H9 (cell line): ENCODE results near the gene ZNF319. TPM values are rescaled to one million over a fixed set of nuclear protein-coding genes. Genes with fewer than 3 reads are reported as not detected.
A peak's percentile ranks its signal among the peaks of the same experiment; 100 is the strongest.

Experiments
- DNase-seq: peaks from one replicate; pipeline ENCODE4 v3.0.0-alpha.2; 2017
- H2AFZ ChIP-seq: one replicate; pipeline ENCODE4 v1.6.1; 2013; ENCODE audit warnings: mild to moderate bottlenecking, low read length, control low read depth, moderate library complexity
- H2AK5ac ChIP-seq: 2 replicates; pipeline ENCODE4 v1.6.1; 2013; ENCODE audit warnings: low read length, control low read depth, mixed read lengths; ENCODE audit not compliant: insufficient read length
- H2BK120ac ChIP-seq: one replicate; pipeline ENCODE4 v1.6.1; 2013; ENCODE audit warnings: low read depth, mild to moderate bottlenecking, low read length, control low read depth, inconsistent platforms; ENCODE audit not compliant: poor library complexity, severe bottlenecking
- H2BK12ac ChIP-seq: 2 replicates; pipeline ENCODE4 v1.6.1; 2013; ENCODE audit warnings: low read length, control low read depth, mixed read lengths, low read depth; ENCODE audit not compliant: insufficient read length
- H2BK15ac ChIP-seq: 2 replicates; pipeline ENCODE4 v1.6.1; 2013; ENCODE audit warnings: low read depth, low read length, control low read depth
- H2BK20ac ChIP-seq: one replicate; pipeline ENCODE4 v1.6.1; 2013; ENCODE audit warnings: low read depth, mild to moderate bottlenecking, low read length, control low read depth, inconsistent platforms; ENCODE audit not compliant: poor library complexity, severe bottlenecking
- H2BK5ac ChIP-seq: 2 replicates; pipeline ENCODE4 v1.6.1; 2013; ENCODE audit warnings: low read length, control low read depth, mixed read lengths; ENCODE audit not compliant: insufficient read length
- H3K14ac ChIP-seq: 2 replicates; pipeline ENCODE4 v1.6.1; 2013; ENCODE audit warnings: low read length, control low read depth; ENCODE audit not compliant: insufficient read depth
- H3K18ac ChIP-seq: 2 replicates; pipeline ENCODE4 v1.6.1; 2013; ENCODE audit warnings: low read depth, mild to moderate bottlenecking, mixed read lengths, low read length, control low read depth; ENCODE audit not compliant: insufficient read length
- H3K23ac ChIP-seq: 2 replicates; pipeline ENCODE4 v1.6.1; 2013; ENCODE audit warnings: low read length, control low read depth, mixed read lengths, low read depth; ENCODE audit not compliant: insufficient read length
- H3K23me2 ChIP-seq: 2 replicates; pipeline ENCODE4 v1.6.1; 2013; ENCODE audit warnings: low read depth, mild to moderate bottlenecking, mixed read lengths, low read length, control low read depth; ENCODE audit not compliant: insufficient read length, poor library complexity, severe bottlenecking
- H3K27ac ChIP-seq: 2 replicates; pipeline ENCODE4 v1.5.1; 2013; ENCODE audit warnings: low read length, control low read depth, mixed read lengths, low read depth; ENCODE audit not compliant: insufficient read length
- H3K27me3 ChIP-seq: 2 replicates; pipeline ENCODE4 v1.6.1; 2013; ENCODE audit warnings: low read length, control low read depth, inconsistent platforms; ENCODE audit not compliant: insufficient read depth
- H3K4ac ChIP-seq: 2 replicates; pipeline ENCODE4 v1.6.1; 2013; ENCODE audit warnings: low read depth, mild to moderate bottlenecking, control low read depth, inconsistent platforms, low read length, moderate library complexity
- H3K4me1 ChIP-seq: 2 replicates; pipeline ENCODE4 v1.6.1; 2013; ENCODE audit warnings: low read length, control low read depth, inconsistent platforms; ENCODE audit not compliant: insufficient read depth
- H3K4me2 ChIP-seq: 2 replicates; pipeline ENCODE4 v1.6.1; 2013; ENCODE audit warnings: low read length, control low read depth, mixed read lengths; ENCODE audit not compliant: insufficient read length, insufficient read depth
- H3K56ac ChIP-seq: 2 replicates; pipeline ENCODE4 v1.6.1; 2013; ENCODE audit warnings: low read depth, mild to moderate bottlenecking, mixed read lengths, low read length, control low read depth; ENCODE audit not compliant: insufficient read length
- H3K79me1 ChIP-seq: 2 replicates; pipeline ENCODE4 v1.6.1; 2013; ENCODE audit warnings: low read depth, mild to moderate bottlenecking, moderate library complexity, low read length, control low read depth, inconsistent platforms; ENCODE audit not compliant: insufficient read depth, poor library complexity, severe bottlenecking
- H3K79me2 ChIP-seq: 2 replicates; pipeline ENCODE4 v1.6.1; 2013; ENCODE audit warnings: low read length, control low read depth, inconsistent platforms; ENCODE audit not compliant: insufficient read depth
- H3K9ac ChIP-seq: 2 replicates; pipeline ENCODE4 v1.6.1; 2013; ENCODE audit warnings: low read length, control low read depth, mixed read lengths; ENCODE audit not compliant: insufficient read length; ENCODE audit errors: extremely low read depth
- H3K9me3 ChIP-seq: one replicate; pipeline ENCODE4 v1.6.1; 2013; ENCODE audit warnings: low read depth, low read length, inconsistent platforms; ENCODE audit not compliant: control insufficient read depth
- H3T11ph ChIP-seq: one replicate; pipeline ENCODE4 v1.6.1; 2013; ENCODE audit warnings: mild to moderate bottlenecking, low read length, control low read depth, inconsistent platforms
- H4K20me1 ChIP-seq: one replicate; pipeline ENCODE4 v1.6.1; 2013; ENCODE audit not compliant: control insufficient read depth, insufficient read length, insufficient read depth
- H4K5ac ChIP-seq: 2 replicates; pipeline ENCODE4 v1.6.1; 2013; ENCODE audit warnings: low read depth, mild to moderate bottlenecking, mixed read lengths, low read length, control low read depth; ENCODE audit not compliant: insufficient read length
- H4K8ac ChIP-seq: replicated peaks from 2 replicates; pipeline ENCODE4 v1.6.1; 2013; ENCODE audit warnings: low read length, control low read depth, mixed read lengths, low read depth; ENCODE audit not compliant: insufficient read length
- H4K91ac ChIP-seq: 2 replicates; pipeline ENCODE4 v1.6.1; 2013; ENCODE audit warnings: low read depth, mild to moderate bottlenecking, moderate library complexity, mixed read lengths, low read length, control low read depth; ENCODE audit not compliant: insufficient read length
- H3K27ac Mint-ChIP-seq, 3 experiments: 2 replicates in 2 of 3; 3 replicates in 1 of 3; pipeline ENCODE4 v1.8.0; 2020 to 2021; ENCODE audit warnings: mixed read lengths in 3 of 3, mild to moderate bottlenecking in 1 of 3, moderate library complexity in 1 of 3
- H3K27me3 Mint-ChIP-seq: 2 replicates; pipeline ENCODE4 v1.8.0; 2021; ENCODE audit warnings: low read depth, mild to moderate bottlenecking, moderate library complexity, mixed read lengths
- H3K36me3 Mint-ChIP-seq, 3 experiments: 2 replicates in 2 of 3; 3 replicates in 1 of 3; pipeline ENCODE4 v1.8.0; 2020 to 2021; ENCODE audit warnings: low read depth in 3 of 3, mixed read lengths in 3 of 3; ENCODE audit not compliant: insufficient read depth in 1 of 3
- H3K4me1 Mint-ChIP-seq, 2 experiments: 2 replicates each; pipeline ENCODE4 v1.8.0; 2020; ENCODE audit warnings: mixed read lengths in 2 of 2
- H3K4me3 Mint-ChIP-seq, 2 experiments: 2 replicates in 1 of 2; 3 replicates in 1 of 2; pipeline ENCODE4 v1.8.0; 2020 to 2021; ENCODE audit warnings: mild to moderate bottlenecking in 2 of 2, mixed read lengths in 2 of 2, moderate library complexity in 1 of 2
- H3K9me3 Mint-ChIP-seq, 2 experiments: 2 replicates in 1 of 2; 3 replicates in 1 of 2; pipeline ENCODE4 v1.8.0; 2020; ENCODE audit warnings: mild to moderate bottlenecking in 2 of 2, mixed read lengths in 2 of 2, moderate library complexity in 1 of 2
- CTCF ChIP-seq: fragments of 200-600 bp; sonication (generic); conservative IDR thresholded peaks from 3 replicates; pipeline ENCODE4 v1.8.0; 2021; ENCODE audit warnings: antibody characterized with exemption, mild to moderate bottlenecking
- WGBS: extraction: QIAGEN DNeasy Blood & Tissue Kit; methylation state at CpG from one replicate; pipeline ENCODE4 v1.1.7; 2013; ENCODE audit warnings: missing lambda C conversion rate, low lambda C conversion rate, mixed read lengths; ENCODE audit not compliant: insufficient read length; ENCODE audit errors: extremely low coverage; 5-methylcytosine and 5-hydroxymethylcytosine counted together
- total RNA-seq: library from RNA; stranded (reverse); gene quantifications from 2 replicates; pipeline ENCODE4 v1.2.1, GENCODE V29; 2021

ZNF319 gene
- total RNA-seq, 1 experiment from 2014 or later: 5.6 TPM

GRCh38 chr16:57959121-57959520 is 41.4 kb downstream of the ZNF319 start:
- H3K79me1 ChIP-seq: no peaks in the 10 kb centered on the region
- no peak overlapping the region for H2AFZ ChIP-seq
- no peak overlapping the region for H3T11ph ChIP-seq
- no peak overlapping the region for H3K56ac ChIP-seq
- H3K23ac ChIP-seq: no peak overlapping the region
- no peak overlapping the region for H2BK5ac ChIP-seq
- no peaks in the 10 kb centered on the region for H3K9me3 ChIP-seq
- no peak overlapping the region for H2BK120ac ChIP-seq
- H3K23me2 ChIP-seq: no peaks in the 10 kb centered on the region
- H3K27me3 ChIP-seq: no peaks in the 10 kb centered on the region
- H2AK5ac ChIP-seq: no peak overlapping the region
- no peak overlapping the region for H3K4ac ChIP-seq
- H3K4me2 ChIP-seq: no peak overlapping the region
- H3K18ac ChIP-seq: no peak overlapping the region
- H3K79me2 ChIP-seq: no peaks in the 10 kb centered on the region
- Mint-ChIP-seq H3K9me3 (no peaks in the 10 kb centered on the region), H3K36me3 (no peaks in the 10 kb centered on the region), H3K4me3 (no peak overlapping the region), H3K27ac (peak overlapping the region in 1 of 3 experiments; percentile 89; a peak in 2 of 7 replicates), H3K27me3 (no peaks in the 10 kb centered on the region; the same call in 1 of the 2 replicates), H3K4me1 (peaks cover 16 to 29% of the 10 kb centered on the region in 2 experiments; a peak in 3 of 4 replicates)
- H3K4me1 ChIP-seq: no peaks in the 10 kb centered on the region
- no peak overlapping the region for H2BK20ac ChIP-seq
- no peak overlapping the region for H3K9ac ChIP-seq
- no peak overlapping the region for H2BK12ac ChIP-seq
- H2BK15ac ChIP-seq: no peak overlapping the region
- no peak overlapping the region for H4K91ac ChIP-seq
- H4K5ac ChIP-seq: no peak overlapping the region
- TF ChIP-seq CTCF: no peak
- DNase-seq: no peak
- no CpG with 5 or more reads among the region's 8 CpGs for WGBS
- H3K14ac ChIP-seq: no peak overlapping the region
- no peak overlapping the region for H3K27ac ChIP-seq
- H4K8ac ChIP-seq: no peak overlapping the region
- no peaks in the 10 kb centered on the region for H4K20me1 ChIP-seq
